HG03378 (cell line): ENCODE measurements around the gene FUS.
A peak's percentile ranks its signal among the peaks of the same experiment; 100 is the strongest.
"Not testable (repeated sequence)": the region's sequence is repeated elsewhere in the genome, so short reads cannot be mapped to it uniquely, and the experiment has no call there.

Experiments used
- ATAC-seq: cut with Tn5 transposase; IDR thresholded peaks from one replicate; pipeline ENCODE4 v1.9.1; 2021; ENCODE audit warnings: mild to moderate bottlenecking, moderate library complexity; ENCODE audit not compliant: unreplicated experiment

FUS gene

DNA sequence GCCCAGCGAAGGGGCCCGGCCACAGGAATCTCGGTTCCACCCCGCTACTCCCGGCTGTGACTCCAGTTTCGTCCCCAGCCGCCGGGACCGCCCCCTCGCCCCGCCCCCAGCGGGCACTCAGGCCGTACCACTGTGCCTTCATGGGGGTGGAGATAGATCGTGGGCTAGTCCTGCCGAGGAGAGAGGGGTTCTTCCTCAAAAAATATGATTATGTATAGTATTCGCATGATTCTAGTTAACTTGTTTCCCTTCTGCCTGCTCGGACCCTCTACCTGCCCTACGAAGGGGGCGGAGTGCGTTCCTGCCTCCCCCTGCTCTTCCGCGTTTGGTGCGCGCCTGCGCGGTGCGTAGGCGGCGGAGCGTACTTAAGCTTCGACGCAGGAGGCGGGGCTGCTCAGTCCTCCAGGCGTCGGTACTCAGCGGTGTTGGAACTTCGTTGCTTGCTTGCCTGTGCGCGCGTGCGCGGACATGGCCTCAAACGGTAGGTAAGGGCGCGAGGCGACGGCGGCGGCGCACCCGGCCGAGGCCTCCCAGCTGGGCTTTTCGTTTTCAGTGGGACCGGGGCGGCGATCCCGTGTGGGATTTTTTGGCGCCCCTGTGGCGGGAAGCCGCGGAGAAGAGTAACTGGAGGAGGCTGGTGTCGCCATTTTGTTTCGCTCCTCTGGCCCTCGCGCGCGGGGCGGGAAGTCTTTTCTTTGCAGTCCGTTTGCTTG lies at the start of gene FUS:
FUS (plus strand) TSS at position 393 of the 713 bp plus-strand sequence; CDS start at position 469, 76 bp downstream.
- peak; percentile 51 for ATAC-seq

DNA sequence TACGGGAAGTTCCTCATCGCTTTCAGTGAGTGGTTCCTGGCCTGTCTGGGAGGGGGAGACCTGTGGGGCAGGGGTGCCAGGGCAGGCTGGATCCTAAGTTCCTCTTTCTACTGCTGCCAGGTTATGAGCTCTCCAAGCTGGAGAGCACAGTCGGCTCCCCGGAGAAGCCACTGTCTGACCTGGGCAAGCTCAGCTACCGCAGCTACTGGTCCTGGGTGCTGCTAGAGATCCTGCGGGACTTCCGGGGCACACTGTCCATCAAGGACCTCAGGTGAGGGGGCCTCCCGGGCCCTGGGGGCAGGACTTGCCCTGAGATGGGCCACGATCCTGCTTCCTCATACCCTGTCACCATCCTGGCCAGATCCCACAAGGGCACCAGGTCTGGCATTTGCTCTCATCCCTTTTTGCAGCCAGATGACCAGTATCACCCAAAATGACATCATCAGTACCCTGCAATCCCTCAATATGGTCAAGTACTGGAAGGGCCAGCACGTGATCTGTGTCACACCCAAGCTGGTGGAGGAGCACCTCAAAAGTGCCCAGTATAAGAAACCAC lies 49.5 kb upstream of the FUS start:
- ATAC-seq, result no peak

DNA sequence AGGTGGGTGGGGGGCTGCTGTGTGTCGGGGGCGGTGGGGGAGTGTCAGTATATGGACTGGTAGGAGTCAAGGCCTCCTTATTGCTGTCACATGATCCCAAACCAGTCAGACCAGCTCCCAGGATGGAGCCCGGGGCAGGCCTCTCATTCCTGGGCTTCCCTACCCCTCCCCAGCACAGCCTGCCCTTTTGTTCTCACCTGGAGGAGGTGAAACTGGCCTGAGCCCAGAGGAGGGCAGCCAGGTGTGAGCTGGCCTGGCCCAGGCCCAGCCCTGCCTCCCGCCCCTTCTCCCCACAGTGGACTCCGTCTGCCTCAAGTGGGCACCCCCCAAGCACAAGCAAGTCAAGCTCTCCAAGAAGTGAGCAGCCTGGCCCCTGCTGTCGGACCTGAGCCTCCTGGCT lies 49.0 kb upstream of the FUS start:
- ATAC-seq, result no peak

DNA sequence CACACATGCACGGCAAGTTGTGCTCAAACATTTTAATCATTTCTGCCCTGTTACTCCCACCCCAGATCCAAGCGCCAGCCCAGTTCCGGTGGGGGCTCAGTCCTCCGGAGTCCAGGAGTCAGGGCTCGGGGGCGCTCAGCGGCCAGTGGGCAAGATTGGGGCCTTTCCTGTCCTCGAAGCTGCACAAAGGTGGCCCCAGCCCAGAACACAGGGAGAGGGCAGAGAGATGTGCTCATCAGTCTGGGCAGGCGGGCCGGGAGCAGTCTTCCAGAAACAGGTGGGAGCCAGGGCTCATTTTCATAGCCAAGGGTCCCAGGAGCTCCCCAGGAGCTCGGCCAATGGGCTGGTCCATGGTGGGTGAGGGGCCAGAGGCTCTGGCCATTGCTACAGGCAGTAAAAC lies 48.5 kb upstream of the FUS start:
- ATAC-seq, result no peak

DNA sequence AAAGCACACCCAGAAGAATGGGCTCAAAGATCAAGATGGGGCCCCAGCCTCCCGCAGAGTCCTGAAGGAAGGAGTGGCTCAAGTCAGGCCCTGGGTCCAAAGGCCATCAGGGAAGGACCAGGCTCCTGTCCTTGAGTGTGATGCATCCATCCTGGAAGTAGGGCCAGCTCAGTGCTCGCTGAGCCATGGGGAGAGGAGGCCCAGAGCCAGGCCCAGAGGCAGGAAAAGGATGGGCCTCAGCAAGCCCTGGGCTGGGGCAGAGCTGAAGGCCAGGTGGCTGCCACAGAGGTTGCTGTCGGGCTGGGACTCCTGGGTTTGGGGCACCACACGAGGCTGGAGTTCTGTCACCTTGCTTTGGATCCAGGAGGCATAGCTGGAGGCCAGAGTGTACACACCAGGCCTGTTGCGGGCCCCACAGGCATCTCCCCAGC lies 48.1 kb upstream of the FUS start:
- ATAC-seq, result no peak

DNA sequence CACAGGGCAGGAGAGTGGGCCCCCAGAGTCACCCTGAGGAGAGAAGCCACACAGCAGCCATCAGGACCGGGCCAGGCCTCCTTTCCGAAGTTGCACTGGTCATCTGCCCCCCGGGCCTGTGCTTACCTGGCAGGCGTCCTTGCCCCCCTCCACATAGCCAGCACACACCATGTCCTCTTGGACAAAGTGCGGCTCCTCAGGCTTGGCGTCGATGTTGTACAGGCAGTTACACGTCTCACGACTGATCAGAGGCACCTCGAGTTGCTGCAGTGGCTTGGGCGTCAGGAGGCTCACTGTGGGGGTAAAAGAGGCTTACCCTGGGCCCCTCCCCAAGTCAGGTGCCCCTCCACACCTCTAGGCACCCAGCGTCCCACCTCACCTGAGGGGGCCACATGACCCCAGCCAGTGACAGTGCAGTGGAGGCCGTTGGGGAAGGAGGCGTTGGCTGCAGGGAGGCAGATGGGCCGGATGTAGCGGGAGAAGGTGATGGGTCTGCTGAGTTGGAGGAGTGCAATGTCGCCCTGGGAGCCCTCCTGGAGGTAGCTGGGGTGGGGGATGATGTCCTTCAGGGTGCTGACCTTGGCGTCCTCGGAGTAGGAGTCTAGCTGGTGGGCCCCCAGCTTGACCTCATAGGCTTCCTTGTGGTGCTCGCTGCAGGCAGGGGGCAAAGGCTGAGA lies 47.5 kb upstream of the FUS start:
- ATAC-seq, result no peak

DNA sequence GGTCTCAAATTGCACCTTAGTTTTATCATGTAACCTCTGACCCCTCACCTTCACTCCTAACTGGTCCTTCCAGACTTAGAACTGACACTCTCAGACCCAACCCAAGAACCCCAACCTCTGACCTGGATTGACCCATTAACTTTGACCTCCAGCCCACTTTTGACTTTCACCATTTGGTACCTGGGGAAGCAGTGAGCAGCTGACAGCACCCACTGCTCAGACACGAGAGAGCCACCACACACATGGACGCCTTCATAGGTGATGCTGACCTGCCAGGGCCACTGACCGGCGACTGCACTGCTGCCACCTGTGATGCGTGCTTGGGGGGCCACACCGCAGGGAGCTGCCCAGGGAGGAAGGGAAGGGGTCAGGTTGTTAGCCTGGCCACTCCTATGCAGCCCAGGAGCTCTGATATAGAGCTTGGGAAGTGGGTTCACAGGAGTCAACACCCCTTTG lies 46.9 kb upstream of the FUS start:
- ATAC-seq, result no peak

DNA sequence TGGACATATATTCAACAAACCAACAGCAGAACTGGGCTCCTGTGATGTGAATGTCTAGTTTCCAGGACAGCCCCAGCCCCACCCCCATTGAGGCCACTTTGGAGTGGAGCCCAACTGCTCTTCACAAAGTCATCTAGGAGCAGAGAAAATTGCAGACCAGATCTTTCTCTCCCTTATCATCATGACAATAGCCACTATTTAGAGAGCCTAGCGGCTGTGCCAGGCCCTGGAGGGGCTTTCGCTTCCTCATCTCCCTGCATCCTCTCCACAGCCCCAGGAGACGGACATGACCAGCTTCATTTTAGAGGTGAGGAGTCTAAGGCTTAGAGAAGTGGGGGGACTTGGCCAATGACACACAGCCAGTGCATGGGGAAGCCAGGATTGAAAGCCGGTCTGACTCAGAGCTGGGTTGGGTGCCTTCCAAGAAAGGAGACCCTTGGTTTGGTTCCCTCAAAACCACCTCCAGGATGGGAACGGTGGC lies 45.8 kb upstream of the FUS start:
- no peak for ATAC-seq

DNA sequence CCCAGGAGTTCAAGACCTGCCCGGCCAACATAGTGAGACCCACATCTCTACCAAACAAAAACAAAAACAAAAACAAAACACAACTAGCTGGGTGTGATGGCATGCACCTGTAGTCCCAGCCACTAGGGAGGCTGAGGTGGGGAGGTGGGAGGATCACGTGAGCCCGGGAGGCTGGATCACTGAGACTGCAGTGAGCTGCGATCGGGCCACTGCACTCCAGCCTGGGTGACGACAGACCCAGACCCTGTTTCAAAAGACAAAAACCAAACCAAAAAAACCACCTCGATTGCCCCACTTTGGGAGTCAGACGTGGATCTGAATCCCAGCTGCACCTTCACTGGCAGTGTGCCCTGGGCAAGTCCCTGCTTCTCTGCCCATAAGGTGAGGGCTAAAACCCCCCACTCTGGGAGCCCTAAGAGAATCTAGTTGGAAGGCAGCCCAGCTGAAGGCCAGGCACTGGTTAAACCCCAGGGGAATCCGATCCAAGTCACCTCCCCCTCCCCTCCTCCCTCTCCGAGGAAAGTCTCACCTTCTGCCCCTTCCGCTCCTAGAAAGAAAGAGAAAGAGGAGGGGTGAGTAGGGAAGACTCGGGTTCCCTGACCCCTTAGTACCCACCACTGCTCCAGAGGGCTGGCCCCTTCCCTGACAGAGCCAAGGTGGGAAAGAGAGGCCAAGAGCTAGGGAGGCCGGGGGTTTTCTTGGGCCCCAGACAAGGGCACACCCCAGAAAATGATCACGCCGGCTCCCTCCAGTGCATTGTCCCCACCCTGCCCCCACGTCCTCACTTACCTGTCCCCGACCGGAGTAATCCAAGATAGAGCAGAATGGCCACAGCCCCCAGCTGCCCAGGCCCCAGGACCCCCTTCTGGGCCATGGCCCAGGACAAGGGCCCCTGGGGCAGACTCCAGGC lies 45.1 kb upstream of the FUS start:
- no peak for ATAC-seq

DNA sequence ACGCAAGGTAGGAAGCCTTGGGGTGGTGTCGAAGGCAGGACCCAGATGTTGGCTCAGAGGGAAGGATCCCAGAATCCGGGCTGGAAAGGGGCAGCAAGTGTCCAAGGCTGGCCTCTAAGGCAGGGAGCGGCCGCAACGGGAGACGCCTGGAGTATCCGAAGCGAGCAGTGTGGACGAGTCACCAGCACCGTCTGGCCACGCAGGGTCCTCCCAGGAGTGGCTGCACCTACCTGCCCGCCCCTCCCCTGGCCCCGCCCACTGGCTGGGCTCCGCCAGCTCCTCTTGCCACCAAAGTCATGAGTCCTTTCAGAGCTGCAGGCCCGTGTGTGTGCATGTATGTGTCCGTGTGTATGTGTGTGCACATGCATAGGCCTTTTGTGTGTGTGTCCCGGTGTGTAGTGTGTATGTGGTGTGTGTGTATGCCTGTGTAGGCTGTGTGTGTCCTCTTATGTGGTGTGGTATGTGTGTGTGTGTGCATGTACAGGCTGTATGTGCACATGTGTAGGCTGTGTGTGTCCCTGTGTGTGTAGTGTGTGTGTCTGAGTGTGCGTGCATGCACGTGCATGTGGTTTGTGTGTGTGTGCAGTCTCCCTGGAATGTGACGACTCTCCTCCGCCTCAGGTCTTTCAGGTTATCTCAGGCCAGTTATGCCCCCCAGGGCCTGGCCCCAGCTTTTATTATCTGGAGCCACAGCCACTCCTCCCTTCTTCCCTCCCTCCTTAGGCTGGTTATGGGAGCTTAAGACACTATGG lies 44.2 kb upstream of the FUS start, which contains the start of gene PRSS8:
PRSS8 (minus strand) TSS at position 193 of the 752 bp plus-strand sequence. CDS start 229 bp downstream, outside the sequence.
- no peak for ATAC-seq

DNA sequence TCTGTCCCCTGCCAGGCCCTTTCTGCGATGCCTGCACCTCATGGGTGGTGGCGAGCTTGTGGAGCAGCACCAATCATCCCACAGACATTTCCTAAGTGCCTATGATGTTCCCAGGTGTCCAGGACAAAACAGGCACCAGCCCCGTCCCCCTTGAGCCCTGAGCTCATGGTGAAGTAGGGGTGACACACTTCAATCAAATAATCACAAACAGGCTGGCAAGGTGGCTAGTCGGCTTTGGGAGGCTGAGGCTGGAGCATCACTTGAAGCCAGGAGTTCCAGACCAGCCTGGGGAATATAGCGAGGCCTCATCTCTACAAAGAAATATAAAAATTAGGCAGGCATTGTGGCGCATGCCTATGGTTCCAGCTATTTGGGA lies 43.7 kb upstream of the FUS start:
- no peak for ATAC-seq

DNA sequence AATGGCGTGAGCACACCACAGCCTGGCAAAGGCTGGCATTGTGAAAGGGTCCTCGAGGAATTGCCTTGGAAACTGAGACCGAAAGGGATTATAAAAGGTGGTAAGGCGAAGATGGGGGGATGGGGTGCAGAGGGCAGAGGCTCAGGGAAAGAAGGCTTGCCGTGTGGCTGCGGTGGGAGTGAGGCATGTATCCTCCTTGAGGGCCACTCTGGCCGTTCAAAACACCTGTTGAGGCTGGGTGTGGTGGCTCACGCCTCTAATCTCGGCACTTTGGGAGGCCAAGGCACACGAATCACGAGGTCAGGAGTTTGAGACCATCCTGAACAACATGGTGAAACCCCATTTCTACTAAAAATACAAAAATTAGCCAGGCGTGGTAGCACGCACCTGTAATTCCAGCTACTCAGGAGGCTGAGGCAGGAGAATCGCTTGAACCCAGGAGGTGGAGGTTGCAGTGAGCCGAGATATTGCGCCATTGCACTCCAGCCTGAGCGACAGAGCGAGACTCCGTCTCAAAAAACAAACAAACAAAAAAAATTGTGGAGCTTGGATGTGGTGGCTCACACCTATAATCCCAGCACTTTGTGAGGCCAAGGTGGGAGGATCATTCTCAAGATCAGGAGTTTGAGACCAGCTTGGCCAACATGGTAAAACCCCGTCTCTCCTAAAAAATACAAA lies 43.0 kb upstream of the FUS start:
- not testable (repeated sequence) for ATAC-seq

DNA sequence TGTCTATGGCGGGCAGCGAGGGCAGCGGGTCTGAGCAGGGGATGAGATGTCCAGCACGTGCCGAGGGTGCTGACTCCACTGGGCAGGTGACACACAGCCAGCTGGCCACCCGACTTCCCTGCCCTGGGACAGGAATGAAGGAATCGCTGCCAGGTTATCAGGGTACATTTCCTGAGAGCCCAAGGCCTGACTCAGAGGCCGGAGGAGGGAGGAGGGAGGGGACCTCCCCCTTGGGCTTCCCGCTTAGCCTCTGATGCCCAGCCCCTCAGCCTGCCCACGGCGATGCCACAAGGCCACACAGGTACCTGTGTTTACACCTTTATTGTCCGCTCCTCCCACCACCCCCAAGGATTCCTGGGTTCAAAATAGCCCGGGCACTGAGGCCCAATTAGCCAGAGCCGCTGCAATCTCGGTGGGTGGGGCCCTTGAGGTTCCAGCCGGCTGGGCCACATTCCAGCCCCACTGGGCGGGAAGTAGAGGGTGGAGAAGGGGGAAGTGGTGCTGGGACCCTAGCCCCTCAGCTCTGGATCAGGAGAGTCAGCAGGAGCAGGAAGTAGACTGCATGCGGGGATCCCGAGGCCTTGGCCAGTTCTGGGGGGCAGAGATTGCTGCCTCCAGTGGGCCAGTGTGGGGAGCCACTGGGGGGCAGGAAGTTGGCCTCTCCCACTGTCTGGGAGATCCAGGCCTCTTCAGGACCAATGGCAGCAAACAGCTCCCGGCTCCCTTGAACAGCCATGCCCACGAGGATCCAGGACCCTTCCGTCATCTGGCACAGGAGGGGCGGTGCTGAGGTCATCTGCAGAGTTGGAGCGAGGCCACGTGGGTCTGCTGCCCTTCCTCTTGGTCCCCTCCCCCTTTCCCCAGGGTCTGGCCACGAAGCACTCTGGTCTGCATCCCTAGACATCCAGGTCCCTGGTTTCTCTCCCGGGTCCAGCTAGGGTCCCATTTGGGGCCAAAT lies 41.0 kb upstream of the FUS start:
- ATAC-seq, result no peak

DNA sequence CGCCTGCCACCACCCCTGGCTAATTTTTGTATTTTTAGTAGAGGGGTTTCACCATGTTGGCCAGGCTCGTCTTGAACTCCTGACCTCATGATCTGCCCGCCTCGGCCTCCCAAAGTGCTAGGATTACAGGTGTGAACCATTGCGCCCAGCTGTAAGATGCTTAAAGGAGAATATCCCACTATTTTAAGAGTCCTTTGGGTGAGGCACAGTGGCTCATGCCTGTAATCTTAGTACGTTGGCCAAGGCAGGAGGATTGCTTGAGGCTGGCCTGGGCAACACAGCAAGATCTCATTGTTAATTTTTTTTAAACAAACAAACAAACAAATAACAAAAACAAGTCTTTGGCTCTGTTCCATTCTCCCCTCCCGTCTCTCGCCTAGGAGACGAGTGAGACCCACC lies 38.9 kb upstream of the FUS start:
- not testable (repeated sequence) for ATAC-seq

DNA sequence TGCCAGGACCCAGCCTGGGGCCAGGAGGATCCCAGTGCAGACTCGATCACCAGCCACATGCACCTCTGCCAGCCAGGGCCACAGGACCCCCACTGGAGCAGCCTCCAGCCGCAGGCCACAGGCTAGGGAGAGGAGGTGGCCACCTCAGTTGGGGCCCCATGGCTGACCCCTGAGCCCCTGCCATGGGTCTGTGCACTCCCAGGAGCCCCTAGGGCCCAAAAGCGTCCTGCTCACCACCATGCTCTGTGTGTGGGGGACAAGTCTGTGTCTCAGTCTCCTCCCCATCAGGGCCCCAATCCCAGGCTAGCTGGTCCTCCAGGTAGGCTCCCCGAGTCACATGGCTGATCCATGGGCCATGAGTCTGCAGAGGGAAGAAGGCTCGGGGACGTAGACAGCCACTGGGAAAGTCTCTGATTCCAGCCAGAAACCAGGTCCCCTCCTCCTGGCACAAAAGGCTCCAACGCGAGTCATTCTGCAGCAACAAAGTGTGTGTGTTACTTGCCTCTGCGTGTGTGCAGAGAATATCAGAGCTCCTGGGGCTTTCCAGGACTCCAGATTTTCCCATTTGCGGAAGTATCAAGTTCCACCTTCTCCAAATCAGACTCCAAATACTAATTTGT lies 38.3 kb upstream of the FUS start:
- ATAC-seq, result peak; percentile 5

DNA sequence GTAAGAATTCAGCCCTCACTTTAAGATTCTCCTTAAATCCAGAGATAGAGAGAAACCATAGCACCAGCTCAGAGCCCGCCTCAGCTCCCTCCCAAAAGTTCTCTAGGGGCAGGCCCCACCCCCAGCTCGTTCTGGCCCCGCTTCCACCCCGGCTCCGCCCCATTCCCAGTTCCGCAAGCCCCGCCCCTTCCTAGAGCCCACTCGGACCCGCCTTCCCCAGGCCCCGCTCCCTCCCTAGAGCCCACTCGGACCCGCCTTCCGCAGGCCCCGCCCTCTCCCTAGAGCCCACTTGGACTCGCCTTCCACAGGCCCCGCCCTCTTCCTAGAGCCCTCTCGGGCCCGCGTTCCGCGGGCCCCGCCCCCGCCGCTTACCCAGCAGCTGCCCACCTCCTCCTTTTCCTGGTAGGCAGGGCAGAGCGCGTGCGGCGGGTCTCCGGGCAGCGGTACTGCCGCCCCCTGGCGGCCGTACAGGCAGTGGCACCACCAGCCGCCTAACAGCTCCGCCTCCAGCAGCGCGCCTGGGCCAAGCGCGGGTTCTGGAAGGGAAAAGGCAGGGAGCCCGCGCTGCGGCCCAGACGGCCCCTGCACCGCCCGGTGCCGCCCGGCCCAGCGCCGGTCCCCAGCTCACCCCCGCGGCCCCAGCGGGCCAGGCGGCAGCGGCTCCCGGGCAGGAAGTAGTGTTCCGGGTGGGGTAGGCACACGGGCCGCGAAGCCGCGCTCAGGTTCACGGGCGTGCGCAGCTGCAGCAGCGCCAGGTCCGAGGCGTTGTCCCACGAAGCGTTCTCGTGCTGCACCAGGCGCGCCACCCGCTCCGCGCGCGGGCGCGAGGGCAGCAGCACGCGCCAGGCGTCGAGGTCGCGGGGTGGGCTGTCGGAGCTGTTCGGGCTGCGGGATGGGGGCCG lies 37.6 kb upstream of the FUS start:
- peak; percentile 75 for ATAC-seq
